ENCODE results near the gene FER1L5. TPM values are rescaled to one million over a fixed set of nuclear protein-coding genes. Genes with fewer than 3 reads are reported as not detected.

The FER1L5 gene
- total RNA-seq, 1 experiment from 2014 or later = 0.91 TPM

GRCh38 chr2:96596596-96596995, 46.0 kb upstream of the FER1L5 start:
- no peak for TF ChIP-seq ZBTB33 (IDR thresholded peaks at IDR 0.05; ENCODE audit: extremely low read depth, insufficient replicate concordance, low read length)
- peaks cover 42 to 64% of the 10 kb centered on the region in 2 experiments for H3K36me3 ChIP-seq (ENCODE audit: control insufficient read depth in 1 of 2, insufficient read depth in 2 of 2, low read length in 2 of 2)
- no peaks in the 10 kb centered on the region for H3K79me2 ChIP-seq (ENCODE audit: insufficient read depth, low read length)
- intact Hi-C loops (cut with micrococcal nuclease) = no loop called here
- RAD21 ChIA-PET (ENCODE audit: low non-redundant PET in 1 of 2, low total read pairs in 2 of 2, uncharacterized antibody in 2 of 2, unreplicated experiment in 2 of 2) = no interaction called here
- H3K4me2 ChIP-seq (ENCODE audit: low read length) = no peak overlapping the region
- CTCF ChIA-PET = no interaction called here
- H2AFZ ChIP-seq (ENCODE audit: low read depth, low read length, poor library complexity, severe bottlenecking) = no peak overlapping the region
- no peak for DNase-seq (ENCODE audit: low read depth, low spot score)
- H3K27ac ChIP-seq (ENCODE audit: low read depth, low read length) = no peak overlapping the region
- POLR2A ChIA-PET = no interaction called here
- no peak overlapping the region for H3K9ac ChIP-seq (ENCODE audit: low read length)
- no peaks in the 10 kb centered on the region for H3K9me2 ChIP-seq (ENCODE audit: insufficient read depth)
- ATAC-seq = no peak
- BruUV-seq (replicated peaks) = no TSS peak
- no peaks in the 10 kb centered on the region for H3K27me3 ChIP-seq (ENCODE audit: insufficient read depth, low read length)
- no peak overlapping the region for H3K4me3 ChIP-seq (replicated peaks in 1 of 2; ENCODE audit: low read depth in 1 of 2, low read length in 2 of 2)
- no peaks in the 10 kb centered on the region for H3K9me3 ChIP-seq (ENCODE audit: control insufficient read depth in 1 of 2, insufficient read depth in 1 of 2, low read depth in 1 of 2, low read length in 2 of 2)
- no peaks in the 10 kb centered on the region for H3K4me1 ChIP-seq (ENCODE audit: control insufficient read depth in 1 of 2, insufficient read depth in 2 of 2, low read length in 2 of 2)
- H4K20me1 ChIP-seq (ENCODE audit: insufficient read depth) = no peaks in the 10 kb centered on the region

GRCh38 chr2:96599941-96600340, 42.6 kb upstream of the FER1L5 start:
- Histone ChIP-seq H3K4me3 (replicated peaks in 1 of 2; ENCODE audit: low read depth in 1 of 2, low read length in 2 of 2) (no peak overlapping the region), H3K27me3 (ENCODE audit: insufficient read depth, low read length) (no peaks in the 10 kb centered on the region), H3K9me2 (ENCODE audit: insufficient read depth) (no peaks in the 10 kb centered on the region), H3K79me2 (ENCODE audit: insufficient read depth, low read length) (no peaks in the 10 kb centered on the region), H3K36me3 (ENCODE audit: control insufficient read depth in 1 of 2, insufficient read depth in 2 of 2, low read length in 2 of 2) (peaks cover 50 to 65% of the 10 kb centered on the region in 2 experiments), H4K20me1 (ENCODE audit: insufficient read depth) (no peaks in the 10 kb centered on the region), H3K4me2 (ENCODE audit: low read length) (no peak overlapping the region), H2AFZ (ENCODE audit: low read depth, low read length, poor library complexity, severe bottlenecking) (no peak overlapping the region), H3K4me1 (ENCODE audit: control insufficient read depth in 1 of 2, insufficient read depth in 2 of 2, low read length in 2 of 2) (no peaks in the 10 kb centered on the region), H3K9ac (ENCODE audit: low read length) (no peak overlapping the region), H3K9me3 (ENCODE audit: control insufficient read depth in 1 of 2, insufficient read depth in 1 of 2, low read depth in 1 of 2, low read length in 2 of 2) (no peaks in the 10 kb centered on the region), H3K27ac (ENCODE audit: low read depth, low read length) (no peak overlapping the region)
- BruUV-seq (replicated peaks) = no TSS peak
- ChIA-PET CTCF (no interaction called here), RAD21 (ENCODE audit: low non-redundant PET in 1 of 2, low total read pairs in 2 of 2, uncharacterized antibody in 2 of 2, unreplicated experiment in 2 of 2) (no interaction called here), POLR2A (no interaction called here)
- no peak for TF ChIP-seq ZNF274 (IDR thresholded peaks at IDR 0.05; ENCODE audit: low read depth, low read length)
- no peak for TF ChIP-seq JUND (IDR thresholded peaks at IDR 0.05)
- TF ChIP-seq YY1 (IDR thresholded peaks at IDR 0.05; ENCODE audit: extremely low read depth, insufficient replicate concordance, low read depth, low read length) = no peak
- no peak for TF ChIP-seq EGR1 (IDR thresholded peaks at IDR 0.05; ENCODE audit: low read depth)
- no peak for TF ChIP-seq EZH2 (IDR thresholded peaks at IDR 0.05)
- TF ChIP-seq RAD21 (IDR thresholded peaks at IDR 0.05; ENCODE audit: low read depth) = no peak
- TF ChIP-seq TCF7L2 (IDR thresholded peaks at IDR 0.05; ENCODE audit: borderline replicate concordance, extremely low read depth, insufficient read depth, insufficient read length) = no peak
- ATAC-seq (no peak), DNase-seq (ENCODE audit: low read depth, low spot score) (no peak)
- intact Hi-C loops (cut with micrococcal nuclease) = no loop called here
